Vagina (tissue), 2 donors: ENCODE results near the gene SLC16A11. TPM values are rescaled to one million over a fixed set of nuclear protein-coding genes. Genes with fewer than 3 reads are reported as not detected.

Experiments used
- DNase-seq, 2 donors: peaks; one replicate each; pipeline ENCODE4 v3.0.0-alpha.2; 2017; ENCODE audit errors: extremely low spot score in 2 of 2
- H3K27ac ChIP-seq: fragments of 200-600 bp; sonication (generic); one replicate; pipeline ENCODE4 v1.5.1; 2019
- H3K27me3 ChIP-seq: fragments of 200-600 bp; sonication (generic); one replicate; pipeline ENCODE4 v1.5.1; 2019
- H3K36me3 ChIP-seq, 2 donors: fragments of 200-600 bp; sonication (generic); one replicate each; pipeline ENCODE4 v1.5.1; 2017 to 2019
- H3K4me1 ChIP-seq: fragments of 200-600 bp; sonication (generic); one replicate; pipeline ENCODE4 v1.5.1; 2019
- H3K4me3 ChIP-seq, 2 donors: fragments of 200-600 bp; sonication (generic); 1 replicate in 1 of 2; 2 replicates in 1 of 2; pipeline ENCODE4 v1.5.1; 2016 to 2019
- H3K9me3 ChIP-seq: fragments of 200-600 bp; sonication (generic); one replicate; pipeline ENCODE4 v1.5.1; 2019
- POLR2A ChIP-seq, 2 donors: fragments of 450-650 bp; IDR thresholded peaks; one replicate each; pipeline ENCODE4 v1.6.1; 2017; ENCODE audit warnings: antibody characterized with exemption in 2 of 2, mild to moderate bottlenecking in 2 of 2, moderate library complexity in 2 of 2
- POLR2AphosphoS5 ChIP-seq, 2 donors: sonication (generic); formaldehyde crosslinking; IDR thresholded peaks; one replicate each; pipeline ENCODE4 v1.9.0; 2017; ENCODE audit warnings: antibody characterized with exemption in 2 of 2, mild to moderate bottlenecking in 2 of 2, low read depth in 1 of 2; ENCODE audit not compliant: insufficient read depth in 1 of 2
- intact Hi-C: fragments of 100-400 bp; cut with DNase I; formaldehyde crosslinking; loops from one replicate; pipeline ENCODE4 v1.15.1; 2023
- total RNA-seq: library from RNA; depleted of rRNA; stranded (reverse); fragments of >200 nt; gene quantifications from one replicate; pipeline ENCODE4 v1.2.3, GENCODE V29; 2016
- TF ChIP-seq, protein P1 (sequence below), 3 experiments: fragments of 450-650 bp in 2 of 3; fragments of 200-600 bp in 1 of 3; sonication (generic) in 1 of 3; IDR thresholded peaks; one replicate each; pipeline ENCODE4 v1.5.1; 2017 to 2019; ENCODE audit warnings: antibody characterized with exemption in 3 of 3, mild to moderate bottlenecking in 2 of 3, moderate library complexity in 2 of 3

SLC16A11 gene
- total RNA-seq, 1 donor from 2014 or later: not detected

DNA sequence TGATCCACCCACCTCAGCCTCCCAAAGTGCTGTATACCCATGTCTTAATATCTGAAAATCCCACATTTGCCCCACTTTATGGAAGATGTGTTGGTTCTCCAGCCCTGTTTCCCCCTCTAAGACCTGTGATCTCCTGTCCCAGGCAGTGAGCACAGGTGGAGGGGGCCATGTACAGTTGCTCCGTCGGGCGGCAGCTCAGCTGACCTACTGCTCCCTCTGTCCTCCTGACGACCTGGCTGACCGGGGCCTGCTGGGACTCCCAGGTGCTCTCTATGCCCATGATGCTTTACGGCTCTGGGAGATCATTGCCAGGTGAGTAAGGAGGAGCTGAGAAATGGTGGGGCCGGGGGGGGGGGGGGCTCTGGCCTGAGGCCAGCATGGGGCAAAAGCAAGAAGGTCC, 38.2 kb downstream of the SLC16A11 start:
- DNase-seq: no peak
- Histone ChIP-seq H3K4me1 (peaks cover 15% of the 10 kb centered on the region), H3K27ac (no peak overlapping the region), H3K36me3 (peaks cover 0 to 21% of the 10 kb centered on the region in 2 donors), H3K9me3 (no peaks in the 10 kb centered on the region), H3K4me3 (no peak overlapping the region), H3K27me3 (no peaks in the 10 kb centered on the region)
- TF ChIP-seq, protein P1, sequence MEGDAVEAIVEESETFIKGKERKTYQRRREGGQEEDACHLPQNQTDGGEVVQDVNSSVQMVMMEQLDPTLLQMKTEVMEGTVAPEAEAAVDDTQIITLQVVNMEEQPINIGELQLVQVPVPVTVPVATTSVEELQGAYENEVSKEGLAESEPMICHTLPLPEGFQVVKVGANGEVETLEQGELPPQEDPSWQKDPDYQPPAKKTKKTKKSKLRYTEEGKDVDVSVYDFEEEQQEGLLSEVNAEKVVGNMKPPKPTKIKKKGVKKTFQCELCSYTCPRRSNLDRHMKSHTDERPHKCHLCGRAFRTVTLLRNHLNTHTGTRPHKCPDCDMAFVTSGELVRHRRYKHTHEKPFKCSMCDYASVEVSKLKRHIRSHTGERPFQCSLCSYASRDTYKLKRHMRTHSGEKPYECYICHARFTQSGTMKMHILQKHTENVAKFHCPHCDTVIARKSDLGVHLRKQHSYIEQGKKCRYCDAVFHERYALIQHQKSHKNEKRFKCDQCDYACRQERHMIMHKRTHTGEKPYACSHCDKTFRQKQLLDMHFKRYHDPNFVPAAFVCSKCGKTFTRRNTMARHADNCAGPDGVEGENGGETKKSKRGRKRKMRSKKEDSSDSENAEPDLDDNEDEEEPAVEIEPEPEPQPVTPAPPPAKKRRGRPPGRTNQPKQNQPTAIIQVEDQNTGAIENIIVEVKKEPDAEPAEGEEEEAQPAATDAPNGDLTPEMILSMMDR (IDR thresholded peaks at IDR 0.05): no peak
- TF ChIP-seq POLR2A (IDR thresholded peaks at IDR 0.05) (no peak), POLR2AphosphoS5 (IDR thresholded peaks at IDR 0.05; ENCODE audit: insufficient read depth in 1 of 2, low read depth in 1 of 2) (no peak)
- intact Hi-C loops: loop anchor here (2.0 to 10.0 kb wide), 2 partner anchors 91 to 341 kb away; no protein-coding TSS in a partner anchor

DNA sequence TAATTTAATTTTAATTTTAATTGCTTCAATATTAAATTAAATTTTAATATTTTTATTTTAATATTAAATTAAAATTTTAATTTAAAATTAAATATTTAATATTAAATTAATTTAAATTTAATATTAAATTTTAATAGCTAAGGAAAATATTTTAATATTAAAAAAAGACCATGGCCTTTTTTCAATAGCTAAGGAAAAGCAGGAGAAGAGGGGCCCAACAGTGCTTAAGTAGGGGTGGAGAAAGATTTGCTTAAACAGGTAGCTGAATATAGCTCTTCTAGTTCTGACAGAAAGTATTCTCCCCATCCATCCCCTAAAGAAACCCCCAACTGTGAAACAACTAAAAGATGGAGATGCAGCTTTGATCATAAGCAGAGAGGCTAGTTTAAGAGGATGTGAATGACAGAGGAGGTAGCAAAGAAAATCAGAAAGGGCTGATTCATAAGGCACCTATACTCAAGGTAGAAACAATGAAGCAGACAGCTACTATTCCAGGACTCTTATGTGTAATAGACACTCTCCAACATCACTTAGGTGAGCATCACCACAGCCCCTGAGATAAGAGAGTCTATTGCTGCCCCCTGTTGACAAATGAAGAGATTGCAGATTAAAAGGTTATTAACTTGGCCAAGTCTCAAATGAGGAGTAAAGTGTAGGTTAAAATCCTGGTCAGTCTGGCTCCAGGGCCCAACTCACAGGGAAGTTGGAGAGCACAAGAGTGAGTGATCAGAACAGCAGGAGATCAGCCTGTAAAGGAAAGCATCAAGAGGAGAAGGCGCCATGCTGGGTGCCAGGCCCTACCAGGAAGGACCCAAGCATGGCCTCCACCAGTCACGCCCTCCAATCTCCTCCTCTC, 39.3 kb downstream of the SLC16A11 start:
- no peak overlapping the region for H3K27ac ChIP-seq
- TF ChIP-seq, protein P1 (IDR thresholded peaks at IDR 0.05): peak; percentile 57 to 76 (median 70)
- TF ChIP-seq POLR2A (IDR thresholded peaks at IDR 0.05) (no peak), POLR2AphosphoS5 (IDR thresholded peaks at IDR 0.05; ENCODE audit: insufficient read depth in 1 of 2, low read depth in 1 of 2) (peak in 1 of 2 donors; percentile 11)
- intact Hi-C loops: loop anchor here (2.0 to 10.0 kb wide), 2 partner anchors 90 to 340 kb away; no protein-coding TSS in a partner anchor
- no peaks in the 10 kb centered on the region for H3K9me3 ChIP-seq
- no peak overlapping the region for H3K4me3 ChIP-seq
- DNase-seq: no peak
- peaks cover 0 to 32% of the 10 kb centered on the region in 2 donors for H3K36me3 ChIP-seq
- H3K4me1 ChIP-seq: peaks cover 4% of the 10 kb centered on the region
- H3K27me3 ChIP-seq: no peaks in the 10 kb centered on the region

DNA sequence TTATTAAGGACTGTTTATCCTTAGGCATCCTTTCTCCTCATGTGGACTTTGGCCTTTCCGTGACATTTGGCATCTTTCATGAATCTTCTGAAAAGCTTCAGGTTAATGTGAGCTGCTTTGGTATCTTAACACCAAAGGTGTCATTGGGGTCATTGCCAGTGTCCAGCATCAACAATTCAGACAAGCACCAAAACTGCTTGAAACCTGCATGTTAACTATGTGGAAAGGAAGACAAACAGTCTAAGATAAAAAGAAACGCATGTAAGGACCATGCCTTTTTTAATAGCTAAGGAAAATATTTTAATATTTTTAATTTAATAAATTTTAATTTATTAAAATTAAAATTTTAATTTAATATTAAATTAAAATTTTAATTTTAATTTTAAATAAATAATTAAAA, 40.1 kb downstream of the SLC16A11 start:
- H3K4me3 ChIP-seq: no peak overlapping the region
- H3K9me3 ChIP-seq: no peaks in the 10 kb centered on the region
- DNase-seq: no peak
- H3K4me1 ChIP-seq: no peaks in the 10 kb centered on the region
- intact Hi-C loops: loop anchor here (2.0 to 10.0 kb wide), 2 partner anchors 89 to 339 kb away; no protein-coding TSS in a partner anchor
- H3K27ac ChIP-seq: no peak overlapping the region
- H3K36me3 ChIP-seq: peaks cover 0 to 38% of the 10 kb centered on the region in 2 donors
- TF ChIP-seq, protein P1 (IDR thresholded peaks at IDR 0.05): no peak
- TF ChIP-seq POLR2A (IDR thresholded peaks at IDR 0.05) (no peak), POLR2AphosphoS5 (IDR thresholded peaks at IDR 0.05; ENCODE audit: insufficient read depth in 1 of 2, low read depth in 1 of 2) (no peak)
- no peaks in the 10 kb centered on the region for H3K27me3 ChIP-seq

DNA sequence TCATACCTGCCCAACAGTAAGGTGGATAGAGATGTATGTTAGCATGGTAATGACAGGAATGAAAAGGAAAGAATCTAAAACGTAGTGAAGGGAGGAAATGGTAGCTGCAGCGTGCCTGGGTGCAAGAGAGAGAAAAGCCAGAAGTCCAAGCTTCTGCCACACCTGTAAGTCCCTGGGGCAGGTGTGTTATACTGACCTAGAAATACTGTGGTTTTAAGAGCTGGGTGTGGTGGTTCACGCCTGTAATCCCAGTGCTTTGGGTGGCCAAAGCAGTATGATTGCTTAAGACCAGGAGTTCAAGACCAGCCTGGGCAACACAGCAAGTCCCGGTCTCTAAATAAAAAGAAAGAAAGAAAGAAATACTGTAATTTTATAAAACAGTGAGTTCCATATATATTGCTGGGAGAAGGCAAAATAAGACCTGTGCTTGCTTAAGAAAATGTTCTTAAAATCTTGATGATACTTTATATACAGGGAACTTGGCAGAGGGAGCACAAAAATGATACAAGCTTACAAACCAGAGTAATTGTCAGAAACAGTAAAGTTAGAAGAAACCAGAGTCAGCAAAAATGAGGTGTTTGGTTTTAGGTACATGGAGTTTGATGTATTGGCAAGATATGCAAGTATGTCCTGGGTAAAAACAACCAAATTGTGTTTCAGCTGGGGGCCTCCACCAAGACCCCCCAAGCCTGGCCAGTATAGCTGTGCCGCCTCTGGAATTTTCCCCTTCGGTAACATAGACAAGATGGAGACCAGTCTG, 41.4 kb downstream of the SLC16A11 start:
- H3K36me3 ChIP-seq: peaks cover 0 to 45% of the 10 kb centered on the region in 2 donors
- no peak overlapping the region for H3K27ac ChIP-seq
- no peaks in the 10 kb centered on the region for H3K27me3 ChIP-seq
- DNase-seq: no peak
- no peak for TF ChIP-seq POLR2A (IDR thresholded peaks at IDR 0.05)
- no peak for TF ChIP-seq POLR2AphosphoS5 (IDR thresholded peaks at IDR 0.05; ENCODE audit: insufficient read depth in 1 of 2, low read depth in 1 of 2)
- TF ChIP-seq, protein P1 (IDR thresholded peaks at IDR 0.05): no peak
- intact Hi-C loops: loop anchor here (10.0 kb wide), 1 partner anchor 338 kb away; no protein-coding TSS in a partner anchor
- H3K4me1 ChIP-seq: no peaks in the 10 kb centered on the region
- no peaks in the 10 kb centered on the region for H3K9me3 ChIP-seq
- H3K4me3 ChIP-seq: no peak overlapping the region
